DND-41 (cell line): ENCODE measurements around the gene TMA7.

Experiments
- CTCF ChIP-seq: IDR thresholded peaks from 2 replicates; pipeline ENCODE4 v1.5.1; 2012; ENCODE audit warnings: borderline replicate concordance, low read length, moderate library complexity, mild to moderate bottlenecking; ENCODE audit not compliant: poor library complexity, severe bottlenecking; ENCODE audit errors: extremely low read depth
- EZH2 ChIP-seq: IDR thresholded peaks from 3 replicates; pipeline ENCODE4 v1.6.1; 2012; ENCODE audit warnings: borderline replicate concordance, low read depth, mild to moderate bottlenecking, moderate library complexity, low read length, inconsistent platforms; ENCODE audit not compliant: severe bottlenecking

GRCh38 chr3:48406443-48407431 is 33.3 kb upstream of the TMA7 start:
- no peak for TF ChIP-seq CTCF
- no peak for TF ChIP-seq EZH2
